Duodenal mucosa (tissue), 2 donors: Measurements from ENCODE around the gene SDK1.

ENCODE experiments used
- H3K27ac ChIP-seq: one replicate; pipeline ENCODE4 v1.7.0; 2013; ENCODE audit warnings: low read depth, low read length
- H3K27me3 ChIP-seq, 2 donors: one replicate each; pipeline ENCODE4 v1.7.0; 2013; ENCODE audit warnings: low read length in 2 of 2, control low read depth in 1 of 2; ENCODE audit not compliant: insufficient read depth in 2 of 2, control insufficient read depth in 1 of 2
- H3K36me3 ChIP-seq, 2 donors: one replicate each; pipeline ENCODE4 v1.7.0; 2013; ENCODE audit warnings: low read length in 2 of 2, control low read depth in 1 of 2; ENCODE audit not compliant: insufficient read depth in 2 of 2, control insufficient read depth in 1 of 2
- H3K4me1 ChIP-seq, 2 donors: one replicate each; pipeline ENCODE4 v1.7.0; 2013; ENCODE audit warnings: low read length in 2 of 2, control low read depth in 1 of 2; ENCODE audit not compliant: insufficient read depth in 2 of 2, control insufficient read depth in 1 of 2
- H3K4me3 ChIP-seq, 2 donors: one replicate each; pipeline ENCODE4 v1.7.0; 2013; ENCODE audit warnings: low read length in 2 of 2, low read depth in 1 of 2
- H3K9ac ChIP-seq, 2 donors: one replicate each; pipeline ENCODE4 v1.7.0; 2013; ENCODE audit warnings: low read length in 2 of 2, low read depth in 1 of 2
- H3K9me3 ChIP-seq, 2 donors: one replicate each; pipeline ENCODE4 v1.7.0; 2013; ENCODE audit warnings: low read length in 2 of 2, control low read depth in 1 of 2; ENCODE audit not compliant: control insufficient read depth in 1 of 2

SDK1 gene

DNA sequence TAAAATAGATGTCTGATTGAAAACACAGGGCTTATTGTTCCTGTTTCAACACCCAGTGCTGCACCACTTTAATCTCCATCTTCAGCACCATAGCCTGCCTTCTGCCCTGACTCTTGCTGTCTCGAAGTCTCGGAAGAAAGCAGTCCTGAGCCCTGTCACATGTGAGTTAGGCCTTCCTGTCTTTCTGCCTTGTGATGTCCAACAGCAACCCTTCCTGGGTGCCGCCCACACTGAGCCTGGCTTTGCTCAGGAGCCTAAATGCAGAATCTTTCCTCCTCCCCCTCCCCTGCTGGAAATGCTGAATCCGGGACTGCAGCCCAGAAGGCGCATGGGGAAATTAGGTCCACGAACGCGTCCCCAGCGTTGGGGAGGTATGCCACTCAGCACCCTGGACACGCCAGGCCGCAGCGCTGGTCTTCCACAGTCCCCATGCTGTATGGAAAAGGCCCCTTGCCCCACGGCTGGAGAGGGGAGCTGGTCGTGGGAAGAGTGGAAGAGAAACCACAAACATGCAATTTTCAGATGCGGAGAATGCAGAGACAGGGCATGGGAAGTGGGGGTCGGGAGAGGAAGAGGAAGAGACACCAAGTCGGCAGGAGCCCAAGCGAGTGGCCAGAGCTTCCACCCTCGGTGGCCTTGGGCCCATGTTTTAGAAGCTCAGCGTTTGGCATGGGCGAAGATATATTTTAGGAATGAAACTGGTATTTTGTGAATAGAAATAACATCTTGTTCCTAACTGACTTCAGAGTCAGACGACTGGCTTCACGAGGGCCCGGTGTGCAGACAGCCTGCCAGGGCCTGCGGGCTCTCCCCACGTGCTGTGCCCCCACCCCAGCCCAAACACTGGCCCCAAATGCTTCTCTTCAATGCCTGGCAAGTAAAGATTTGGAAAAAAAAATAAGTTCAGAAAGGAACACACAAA is 724.9 kb downstream of the SDK1 start:
- Histone ChIP-seq H3K36me3 (no peaks in the 10 kb centered on the region), H3K4me3 (no peak overlapping the region)

DNA sequence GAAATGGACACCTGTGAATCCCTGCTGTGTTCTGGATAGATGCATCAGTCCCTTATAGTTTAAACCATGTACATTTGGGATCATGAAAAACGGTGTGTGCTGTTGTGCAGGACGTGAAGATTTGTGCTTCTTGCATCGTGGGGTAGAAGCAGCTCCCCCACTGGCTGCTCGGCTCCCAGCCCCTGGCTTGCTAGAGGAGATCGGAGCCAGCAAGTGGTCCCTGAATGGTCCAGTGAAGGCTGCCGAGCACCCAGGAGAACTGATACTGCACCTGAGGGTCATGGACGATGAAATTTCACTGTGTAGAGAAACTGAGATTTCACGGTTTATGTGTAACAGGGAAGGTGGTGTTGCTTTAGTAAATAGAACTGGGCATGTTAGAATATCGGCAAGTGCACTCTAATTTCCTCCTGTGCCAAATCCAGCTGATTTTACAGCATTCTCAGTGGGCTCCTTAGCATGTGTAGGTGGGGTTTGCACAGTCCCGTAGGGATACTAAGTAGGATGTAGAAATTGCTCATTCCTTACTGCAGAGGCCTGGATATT is 726.0 kb downstream of the SDK1 start:
- H3K9ac ChIP-seq, result no peak overlapping the region
- H3K27me3 ChIP-seq, result no peaks in the 10 kb centered on the region
- no peak overlapping the region for H3K27ac ChIP-seq
- no peaks in the 10 kb centered on the region for H3K36me3 ChIP-seq
- H3K4me3 ChIP-seq, result no peak overlapping the region
- no peaks in the 10 kb centered on the region for H3K4me1 ChIP-seq
- H3K9me3 ChIP-seq, result no peaks in the 10 kb centered on the region

More for the DNA sequence above, 724.9 kb downstream of the SDK1 start:
- no peaks in the 10 kb centered on the region for H3K4me1 ChIP-seq
- no peaks in the 10 kb centered on the region for H3K27me3 ChIP-seq
- H3K9me3 ChIP-seq, result no peaks in the 10 kb centered on the region
- no peak overlapping the region for H3K27ac ChIP-seq
- H3K9ac ChIP-seq, result no peak overlapping the region

- Histone ChIP-seq H3K9ac (no peak overlapping the region), H3K4me1 (no peaks in the 10 kb centered on the region), H3K27ac (no peak overlapping the region), H3K4me3 (no peak overlapping the region), H3K27me3 (no peaks in the 10 kb centered on the region), H3K9me3 (no peaks in the 10 kb centered on the region), H3K36me3 (no peaks in the 10 kb centered on the region)
Observed at GRCh38 chr7:4028221-4028620, 727.2 kb downstream of the SDK1 start.

GRCh38 chr7:4029941-4030340 is 728.9 kb downstream of the SDK1 start:
- H3K27ac ChIP-seq, result no peak overlapping the region
- H3K9me3 ChIP-seq, result no peaks in the 10 kb centered on the region
- H3K4me3 ChIP-seq, result no peak overlapping the region
- no peaks in the 10 kb centered on the region for H3K4me1 ChIP-seq
- no peaks in the 10 kb centered on the region for H3K27me3 ChIP-seq
- H3K36me3 ChIP-seq, result no peaks in the 10 kb centered on the region
- no peak overlapping the region for H3K9ac ChIP-seq

DNA sequence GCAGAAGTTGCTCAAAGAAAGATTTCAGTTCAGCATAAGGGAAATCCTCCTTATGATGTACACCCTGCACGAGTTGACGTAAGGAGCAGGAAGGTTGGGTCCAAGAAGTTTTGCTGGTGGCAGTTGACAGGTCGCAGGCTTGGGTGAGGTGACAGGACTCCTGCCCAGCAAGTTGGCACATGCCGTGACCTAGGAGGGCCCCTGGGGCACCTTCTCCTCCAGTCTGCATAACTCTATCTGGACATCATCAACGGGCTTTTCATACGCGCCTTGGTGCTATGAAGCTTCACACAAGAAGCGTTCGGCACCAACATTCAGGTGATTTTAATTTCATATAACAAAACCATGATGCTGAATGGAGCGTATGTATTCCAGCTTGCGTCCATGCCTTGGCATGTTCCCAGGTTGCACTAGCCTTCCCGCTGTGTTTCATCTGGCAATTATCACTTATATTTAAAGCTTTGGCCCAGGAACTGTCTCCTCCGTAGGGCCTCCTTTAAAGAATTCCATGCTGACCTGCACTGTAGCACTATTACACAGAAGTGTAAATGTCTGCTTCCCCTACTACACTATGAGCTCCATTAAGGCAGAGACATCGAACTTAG is 729.4 kb downstream of the SDK1 start:
- Histone ChIP-seq H3K9ac (no peak overlapping the region), H3K27me3 (no peaks in the 10 kb centered on the region)

DNA sequence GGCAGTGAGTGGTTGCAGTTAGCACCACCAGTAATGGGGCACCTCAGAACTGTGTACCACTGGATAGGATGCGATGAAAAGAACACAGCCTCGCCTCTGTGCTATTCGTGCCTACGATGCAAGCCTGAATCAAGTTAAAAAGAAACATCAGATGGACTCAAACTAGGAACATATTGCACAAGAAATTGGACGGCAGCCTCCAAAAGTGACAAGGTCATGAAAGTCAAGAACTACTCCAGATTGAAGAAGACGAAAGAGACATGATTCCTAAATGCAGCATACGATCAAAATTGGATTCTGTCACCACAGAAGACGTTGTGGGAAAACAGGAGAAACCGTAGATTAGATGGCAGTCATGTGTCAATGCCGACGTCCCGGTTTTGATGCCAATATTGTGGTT is 732.9 kb downstream of the SDK1 start:
- H3K27ac ChIP-seq, result no peak overlapping the region
- no peaks in the 10 kb centered on the region for H3K4me1 ChIP-seq
- H3K9ac ChIP-seq, result no peak overlapping the region
- no peaks in the 10 kb centered on the region for H3K27me3 ChIP-seq
- H3K9me3 ChIP-seq, result no peaks in the 10 kb centered on the region
- H3K36me3 ChIP-seq, result no peaks in the 10 kb centered on the region
- H3K4me3 ChIP-seq, result no peak overlapping the region

More for the DNA sequence above, 729.4 kb downstream of the SDK1 start:
- H3K27ac ChIP-seq, result no peak overlapping the region
- H3K4me3 ChIP-seq, result no peak overlapping the region
- no peaks in the 10 kb centered on the region for H3K9me3 ChIP-seq
- no peaks in the 10 kb centered on the region for H3K36me3 ChIP-seq
- no peaks in the 10 kb centered on the region for H3K4me1 ChIP-seq

DNA sequence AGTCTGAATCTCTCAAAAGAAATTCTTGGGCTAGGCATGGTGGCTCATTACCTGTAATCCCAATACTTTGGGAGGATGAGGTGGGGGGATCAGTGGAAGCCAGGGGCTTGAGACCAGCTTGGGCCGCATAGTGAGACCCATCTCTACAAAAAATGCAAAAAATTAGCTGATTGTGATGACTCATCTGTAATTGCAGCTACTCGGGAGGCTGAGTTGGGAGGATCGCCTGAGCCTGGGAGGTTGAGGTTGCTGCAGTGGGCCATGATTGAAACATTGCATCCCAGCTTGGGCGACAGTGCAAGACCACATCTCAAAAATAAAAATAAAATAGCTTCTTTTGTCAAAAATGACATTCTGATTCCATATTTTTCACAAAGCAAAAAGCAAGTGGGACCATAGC is 736.3 kb downstream of the SDK1 start:
- Histone ChIP-seq H3K9me3 (no peaks in the 10 kb centered on the region), H3K27me3 (no peaks in the 10 kb centered on the region), H3K4me3 (no peak overlapping the region), H3K36me3 (no peaks in the 10 kb centered on the region), H3K27ac (no peak overlapping the region), H3K4me1 (no peaks in the 10 kb centered on the region), H3K9ac (no peak overlapping the region)

DNA sequence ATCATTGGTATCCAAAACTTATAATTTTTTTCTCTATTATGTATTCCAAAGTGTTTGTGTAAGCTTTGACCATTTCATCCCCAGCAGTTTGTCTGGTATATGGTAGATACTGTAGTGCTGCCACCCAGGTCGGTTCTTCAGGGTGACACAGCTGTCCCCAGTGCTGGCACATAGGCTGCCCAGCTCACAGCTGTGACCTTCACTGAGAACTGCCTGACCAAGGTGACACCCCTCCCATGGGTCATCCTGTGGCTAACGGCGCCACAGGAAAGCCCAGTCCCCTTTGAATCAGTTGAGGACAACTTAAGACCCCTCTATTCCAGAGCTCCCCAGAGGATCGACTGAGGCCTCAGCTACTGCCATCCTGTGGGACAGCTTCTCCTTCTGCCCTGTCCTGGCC is 736.8 kb downstream of the SDK1 start:
- no peaks in the 10 kb centered on the region for H3K27me3 ChIP-seq
- no peaks in the 10 kb centered on the region for H3K9me3 ChIP-seq
- no peak overlapping the region for H3K9ac ChIP-seq
- H3K36me3 ChIP-seq, result no peaks in the 10 kb centered on the region
- H3K4me3 ChIP-seq, result no peak overlapping the region
- H3K27ac ChIP-seq, result no peak overlapping the region
- no peaks in the 10 kb centered on the region for H3K4me1 ChIP-seq

- Histone ChIP-seq H3K4me1 (no peaks in the 10 kb centered on the region), H3K27ac (no peak overlapping the region), H3K4me3 (no peak overlapping the region), H3K36me3 (no peaks in the 10 kb centered on the region), H3K9ac (no peak overlapping the region), H3K9me3 (no peaks in the 10 kb centered on the region), H3K27me3 (no peaks in the 10 kb centered on the region)
Observed at GRCh38 chr7:4040109-4040928, 739.3 kb downstream of the SDK1 start.
